GM11168 (cell line): ENCODE data around the gene CDK6.

Experiments used
- in situ Hi-C: fragments of 300-500 bp; cut with MboI; formaldehyde crosslinking; loops from one replicate; pipeline ENCODE4 v1.12.0; 2022; ENCODE audit warnings: low sequenced_read_pairs; ENCODE audit not compliant: unreplicated experiment

The CDK6 gene

GRCh38 chr7:92722541-92722940 lies 113.8 kb downstream of the CDK6 start:
- in situ Hi-C loops = no loop called here

- in situ Hi-C loops = no loop called here
Observed at GRCh38 chr7:92720604-92721350, 115.6 kb downstream of the CDK6 start.

- in situ Hi-C loops = no loop called here
Observed at GRCh38 chr7:92717993-92718716, 118.2 kb downstream of the CDK6 start.

- in situ Hi-C loops = no loop called here
Observed at GRCh38 chr7:92717623-92717992, 118.8 kb downstream of the CDK6 start.

- in situ Hi-C loops = no loop called here
Observed at GRCh38 chr7:92716825-92717580, 119.4 kb downstream of the CDK6 start.

DNA sequence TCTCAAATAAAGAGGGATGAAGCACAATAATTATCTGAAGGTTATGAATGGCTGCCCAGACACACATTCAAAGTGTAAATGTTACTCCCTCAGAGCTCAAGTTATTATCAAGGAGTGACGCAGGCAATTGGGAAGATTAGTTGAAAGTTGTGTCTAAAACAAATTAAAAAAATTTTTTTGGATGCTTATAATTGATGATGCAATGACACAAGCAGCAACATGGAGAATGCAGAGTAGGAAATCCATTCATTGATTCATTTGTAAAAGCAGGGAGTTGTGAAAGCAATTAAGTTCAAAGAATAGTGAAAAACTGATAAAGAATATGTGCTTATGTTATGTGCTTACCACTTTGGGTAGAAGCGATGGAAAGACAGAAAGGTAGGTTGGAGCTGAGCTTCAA lies 120.4 kb downstream of the CDK6 start:
- in situ Hi-C loops = no loop called here

- in situ Hi-C loops = no loop called here
Observed at GRCh38 chr7:92714767-92715166, 121.6 kb downstream of the CDK6 start.

DNA sequence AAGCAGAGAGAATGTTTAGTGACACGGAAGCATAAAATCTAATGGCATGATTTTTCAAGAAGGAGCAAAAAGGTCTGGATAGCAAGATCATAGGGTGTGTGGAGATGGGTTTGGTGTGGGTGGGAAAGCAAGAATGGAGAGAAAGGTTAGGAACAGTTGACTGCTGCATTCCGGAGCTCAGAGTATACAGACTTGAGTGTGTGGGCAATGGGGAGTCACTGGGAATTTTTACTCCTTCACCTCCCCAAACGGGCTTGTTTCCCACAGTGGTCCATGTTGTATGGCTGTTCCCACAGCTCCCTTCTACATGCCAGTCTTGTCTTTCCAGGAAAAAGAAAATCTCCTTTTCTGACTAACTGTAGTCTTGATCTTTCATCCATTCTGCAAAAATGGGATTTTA lies 122.1 kb downstream of the CDK6 start:
- in situ Hi-C loops = no loop called here

- in situ Hi-C loops = no loop called here
Observed at GRCh38 chr7:92709912-92710311, 126.5 kb downstream of the CDK6 start.

DNA sequence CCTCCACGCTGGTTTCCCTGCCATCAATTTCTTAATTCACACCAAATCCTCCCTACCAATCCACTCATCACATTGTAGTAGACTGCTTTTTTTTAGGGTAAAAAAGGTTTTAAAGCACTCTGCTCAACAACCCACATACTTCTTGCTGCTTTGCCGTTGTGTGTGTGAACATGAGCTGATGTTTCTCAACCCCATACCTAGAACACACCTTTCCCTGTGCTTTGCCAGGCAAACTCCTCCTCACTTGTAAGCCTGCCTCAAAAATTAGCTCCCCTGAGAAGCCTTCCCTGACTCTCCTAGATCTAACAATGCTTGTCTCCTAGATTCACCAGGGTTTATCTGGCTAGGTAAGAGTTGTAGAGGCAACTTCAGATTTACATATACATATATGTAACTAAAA lies 127.2 kb downstream of the CDK6 start:
- in situ Hi-C loops = no loop called here

DNA sequence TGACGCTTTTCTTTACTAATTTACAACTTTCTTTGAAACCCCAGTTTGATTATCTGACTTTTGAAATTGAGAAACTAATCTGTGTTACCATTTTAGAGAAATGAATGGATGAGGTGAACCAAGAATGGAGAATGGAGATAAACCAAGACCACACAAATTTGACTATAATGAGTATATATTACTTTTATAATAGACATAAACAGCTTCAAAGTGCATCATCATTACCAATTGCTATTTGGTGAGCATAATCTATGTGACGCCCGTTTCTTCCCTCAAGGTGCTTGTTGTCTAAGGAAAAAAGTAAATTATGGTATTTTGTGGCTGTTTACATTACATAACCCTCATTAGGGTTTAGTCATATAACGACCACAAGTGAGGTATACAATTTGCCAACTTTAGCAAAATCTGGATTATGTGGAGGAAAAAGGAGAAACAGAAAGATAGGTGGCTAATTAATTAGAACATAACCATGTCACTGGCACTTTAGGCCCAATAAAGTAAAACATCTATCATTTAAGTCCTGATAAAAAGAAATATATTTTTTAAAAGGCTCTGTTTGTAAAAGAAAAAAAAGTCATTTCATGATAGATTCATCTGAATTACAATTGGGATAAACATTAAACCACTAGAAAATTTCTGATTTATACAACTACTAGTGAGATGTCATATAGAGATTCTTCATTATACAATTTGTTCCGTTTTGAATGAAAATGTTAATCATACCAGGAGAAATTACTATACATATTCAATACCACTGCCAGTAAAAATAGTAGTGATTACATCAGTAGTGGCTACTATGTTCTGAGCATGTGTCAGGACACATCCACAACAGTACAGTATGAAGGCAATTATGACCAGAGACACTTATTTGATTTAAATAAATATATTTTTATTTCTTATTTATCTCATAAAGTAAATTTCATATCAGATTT lies 128.0 kb downstream of the CDK6 start:
- in situ Hi-C loops = no loop called here

GRCh38 chr7:92707435-92707834 lies 128.9 kb downstream of the CDK6 start:
- in situ Hi-C loops = no loop called here

DNA sequence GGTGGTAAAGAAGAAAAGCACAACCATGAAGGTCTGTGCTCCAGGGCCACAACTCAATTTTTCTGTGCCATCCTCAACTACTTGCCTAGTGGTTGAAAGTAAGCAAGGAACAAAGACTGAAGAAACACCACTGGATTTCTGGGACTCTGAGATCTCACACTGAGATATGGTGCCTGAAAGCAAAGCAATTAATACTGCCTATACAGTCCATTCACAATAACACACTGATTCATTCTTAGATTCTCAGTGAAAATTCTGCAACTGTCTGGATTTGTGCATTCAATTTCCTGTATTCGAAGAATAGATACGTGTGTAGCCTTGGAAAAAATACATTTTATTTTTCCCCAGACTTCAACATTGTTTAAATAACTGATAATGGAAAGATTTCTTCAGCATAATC lies 129.8 kb downstream of the CDK6 start:
- in situ Hi-C loops = no loop called here

DNA sequence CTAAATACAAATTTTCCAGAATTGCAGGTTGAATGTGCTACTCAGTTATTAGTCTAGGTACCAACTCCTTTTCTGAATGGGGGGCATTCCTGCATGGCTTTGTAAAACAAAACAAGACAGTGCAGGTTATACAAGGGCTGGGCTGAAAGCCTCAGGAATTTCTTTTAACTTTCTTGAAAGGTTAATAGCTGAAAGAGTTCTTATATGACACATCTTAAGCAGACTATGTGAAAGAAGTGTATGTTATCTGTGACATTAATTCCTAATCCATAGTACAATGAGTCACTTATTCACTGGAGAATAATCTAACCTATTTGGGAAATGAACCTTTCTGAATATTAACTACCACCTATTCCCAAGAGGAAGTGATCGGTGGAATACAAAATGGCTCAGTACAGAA lies 130.5 kb downstream of the CDK6 start:
- in situ Hi-C loops = no loop called here

DNA sequence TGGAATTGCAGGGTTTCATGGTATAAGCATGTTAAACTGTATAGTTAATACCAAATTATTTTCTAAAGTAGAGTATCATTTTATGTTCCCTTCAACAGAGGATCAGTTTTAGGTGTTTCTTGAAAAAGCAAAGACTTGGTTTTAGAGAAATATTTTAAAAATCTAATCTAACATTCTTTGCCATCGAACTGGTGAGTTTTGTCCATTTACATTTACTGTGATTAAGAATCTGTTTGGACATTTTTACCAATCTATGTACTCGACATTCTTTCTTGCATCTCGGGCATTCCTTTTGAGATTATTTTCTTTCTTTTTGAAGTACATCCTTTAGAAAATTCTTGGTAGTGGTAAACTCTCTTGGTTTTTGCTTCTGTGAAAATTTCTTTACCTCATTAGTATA lies 131.5 kb downstream of the CDK6 start:
- in situ Hi-C loops = no loop called here

DNA sequence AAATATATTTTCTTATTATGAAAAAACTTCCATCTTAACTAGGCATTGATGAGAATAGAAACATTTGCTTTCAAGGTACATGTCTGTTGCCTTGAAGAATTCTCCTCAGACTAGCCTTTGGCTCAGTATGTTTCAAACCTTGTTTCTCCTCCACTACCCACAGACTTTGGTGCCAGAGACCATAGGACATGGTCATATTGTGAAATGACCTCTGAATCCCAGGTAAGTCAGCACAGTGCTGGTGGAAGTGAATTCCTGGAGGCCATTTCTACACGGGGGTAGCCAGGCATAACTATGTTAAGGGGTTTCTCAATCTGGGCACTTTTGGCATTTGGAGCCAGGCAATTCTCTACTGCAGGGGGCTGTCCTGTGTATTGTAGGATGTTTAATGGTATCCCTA lies 133.8 kb downstream of the CDK6 start:
- in situ Hi-C loops = no loop called here

GRCh38 chr7:92699966-92700514 lies 136.3 kb downstream of the CDK6 start:
- in situ Hi-C loops = loop anchor here (5.0 to 10.0 kb wide), 2 partner anchors 132 to 355 kb away; no protein-coding TSS in a partner anchor

DNA sequence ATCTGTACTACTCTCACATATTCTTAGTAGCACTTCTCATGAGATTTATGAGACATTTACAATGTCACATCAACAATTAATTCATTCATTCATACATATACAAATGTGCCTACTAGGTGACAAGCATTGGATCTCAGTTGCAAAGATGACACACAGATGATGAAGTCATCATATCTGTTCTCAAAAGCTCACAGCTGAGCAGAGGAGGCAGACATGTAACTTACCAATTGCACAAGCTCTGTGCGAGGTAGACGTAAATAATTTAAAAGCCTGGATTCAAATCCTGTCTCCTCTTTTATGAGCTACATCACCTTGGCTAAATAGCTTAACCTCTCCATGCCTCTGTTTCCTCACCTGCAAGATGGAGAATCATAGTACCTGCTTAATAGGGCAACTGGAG lies 136.8 kb downstream of the CDK6 start:
- in situ Hi-C loops = loop anchor here (5.0 to 10.0 kb wide), 2 partner anchors 133 to 355 kb away; no protein-coding TSS in a partner anchor

GRCh38 chr7:92698237-92698841 lies 138.0 kb downstream of the CDK6 start:
- in situ Hi-C loops = loop anchor here (5.0 to 10.0 kb wide), 2 partner anchors 134 to 356 kb away; no protein-coding TSS in a partner anchor
